H4 (cell line): ENCODE results near the gene UGT3A1. TPM values are rescaled to one million over a fixed set of nuclear protein-coding genes. Genes with fewer than 3 reads are reported as not detected.
A peak's percentile ranks its signal among the peaks of the same experiment; 100 is the strongest.
"Not testable (repeated sequence)": the region's sequence is repeated elsewhere in the genome, so short reads cannot be mapped to it uniquely, and the experiment has no call there.

Experiments used
- DNase-seq: peaks from one replicate; pipeline ENCODE4 v3.0.0-alpha.2; 2015; ENCODE audit warnings: low spot score
- total RNA-seq: library from RNA; depleted of rRNA; stranded (reverse); fragments of >200 nt; shearing (Covaris generic); gene quantifications from 2 replicates; pipeline ENCODE4 v1.2.3, GENCODE V29; 2014

Gene UGT3A1
- total RNA-seq, 1 experiment from 2014 or later: not detected

DNA sequence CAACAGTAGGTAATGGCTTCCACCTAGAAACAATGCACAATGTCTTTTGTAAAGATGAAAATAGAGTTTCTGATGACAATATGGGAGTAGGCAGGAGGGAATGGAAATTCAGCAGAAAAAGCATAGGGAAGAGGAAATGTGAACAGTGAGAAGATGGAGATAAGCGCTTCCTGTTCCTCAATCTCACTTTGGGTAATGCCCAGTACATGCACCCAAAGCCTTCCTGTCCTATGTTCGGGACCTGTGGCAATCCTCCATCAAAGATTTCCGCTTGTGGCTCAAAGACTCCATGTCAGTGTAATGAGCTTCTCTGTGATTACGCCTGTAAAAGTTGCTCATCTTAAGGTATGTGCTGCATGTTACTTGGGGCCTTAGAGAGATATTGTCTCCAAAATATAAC is 2.7 kb downstream of the UGT3A1 start:
- no peak for DNase-seq

DNA sequence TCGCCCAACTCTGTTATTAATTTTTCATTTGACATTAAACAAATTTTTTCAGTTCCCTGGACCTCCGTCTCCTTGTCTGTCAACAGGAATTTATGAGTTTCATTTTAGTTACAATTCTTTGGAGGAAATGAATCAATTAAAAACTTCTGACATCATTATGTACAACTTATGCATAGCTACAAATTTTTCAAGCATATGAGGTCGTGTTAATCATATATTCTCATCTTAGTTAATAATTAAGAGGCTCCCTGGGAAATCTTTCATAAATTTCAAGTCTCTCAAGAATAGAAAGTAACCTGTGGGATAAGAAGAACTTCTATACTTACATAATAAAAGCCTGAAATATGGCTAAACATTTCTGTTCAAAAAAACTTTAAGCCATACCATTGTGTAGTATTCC is 3.4 kb downstream of the UGT3A1 start:
- no peak for DNase-seq

DNA sequence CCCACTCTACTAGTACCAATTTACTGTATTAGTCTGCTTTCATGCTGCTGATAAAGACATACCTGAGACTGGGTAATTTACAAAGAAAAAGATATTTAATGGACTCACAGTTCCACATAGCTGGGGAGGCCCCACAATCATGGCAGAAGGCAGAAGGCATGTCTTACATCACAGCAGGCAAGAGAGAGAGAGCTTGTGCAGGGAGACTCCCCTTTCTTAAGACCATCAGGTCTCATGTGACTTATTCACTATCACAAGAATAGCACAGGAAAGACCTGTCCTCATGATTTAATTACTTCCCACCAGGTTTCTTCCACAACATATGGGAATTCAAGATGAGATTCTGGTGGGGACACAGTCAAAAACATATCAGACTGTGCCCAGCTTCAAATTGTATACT is 11.5 kb downstream of the UGT3A1 start:
- no peak for DNase-seq

DNA sequence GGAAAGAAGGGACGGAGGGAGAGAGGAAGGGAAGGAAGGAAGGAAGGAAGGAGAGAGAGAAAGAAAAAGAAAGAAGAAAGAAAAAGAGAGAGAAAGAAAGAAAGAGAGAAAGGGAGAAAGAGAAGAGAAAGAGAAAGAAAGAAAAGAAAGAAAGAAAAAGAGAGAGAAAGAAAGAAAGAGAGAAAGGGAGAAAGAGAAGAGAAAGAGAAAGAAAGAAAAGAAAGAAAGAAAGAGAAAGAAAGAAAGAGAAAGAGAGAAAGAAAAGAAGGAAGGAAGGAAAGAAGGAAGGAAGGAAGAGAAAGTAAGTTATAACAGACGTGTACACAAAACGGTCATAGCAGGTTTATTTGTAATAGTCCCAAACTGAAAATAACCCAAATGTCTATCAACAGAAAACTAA is 14.3 kb downstream of the UGT3A1 start:
- DNase-seq: not testable (repeated sequence)

DNA sequence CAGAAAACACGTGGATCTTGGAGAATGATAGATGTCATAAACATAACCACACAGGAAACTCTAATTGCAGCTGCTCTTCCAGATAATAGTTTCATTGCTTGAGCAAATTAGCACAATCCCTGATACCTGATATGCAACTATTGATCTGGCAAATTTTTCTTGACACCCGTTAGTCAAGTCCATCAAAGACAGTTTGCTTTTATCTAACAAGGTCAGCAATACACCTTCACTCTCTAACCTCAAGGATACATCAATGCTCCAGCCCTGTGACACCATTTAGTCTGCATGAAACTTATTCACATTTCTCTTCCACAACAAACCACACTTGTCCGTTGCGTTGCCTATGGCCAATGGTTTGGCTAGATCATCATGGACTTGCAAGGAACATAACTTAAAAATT is 16.6 kb downstream of the UGT3A1 start:
- no peak for DNase-seq

DNA sequence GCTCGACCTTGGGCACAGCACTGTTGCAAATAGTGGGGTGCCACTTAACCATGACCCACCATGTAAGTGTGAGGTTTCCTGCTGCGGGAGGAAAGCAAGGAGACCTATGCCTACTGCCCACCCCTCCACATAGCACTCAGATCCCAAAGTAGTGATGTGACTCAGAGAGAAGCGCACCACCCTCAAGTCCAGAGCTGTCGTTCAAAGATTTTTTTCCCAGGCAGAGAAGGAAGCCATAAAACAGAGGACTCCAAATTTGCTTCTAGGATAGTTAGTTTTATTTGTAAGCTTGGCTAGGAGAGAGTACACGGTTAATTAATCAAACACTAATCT is 19.3 kb downstream of the UGT3A1 start:
- no peak for DNase-seq

DNA sequence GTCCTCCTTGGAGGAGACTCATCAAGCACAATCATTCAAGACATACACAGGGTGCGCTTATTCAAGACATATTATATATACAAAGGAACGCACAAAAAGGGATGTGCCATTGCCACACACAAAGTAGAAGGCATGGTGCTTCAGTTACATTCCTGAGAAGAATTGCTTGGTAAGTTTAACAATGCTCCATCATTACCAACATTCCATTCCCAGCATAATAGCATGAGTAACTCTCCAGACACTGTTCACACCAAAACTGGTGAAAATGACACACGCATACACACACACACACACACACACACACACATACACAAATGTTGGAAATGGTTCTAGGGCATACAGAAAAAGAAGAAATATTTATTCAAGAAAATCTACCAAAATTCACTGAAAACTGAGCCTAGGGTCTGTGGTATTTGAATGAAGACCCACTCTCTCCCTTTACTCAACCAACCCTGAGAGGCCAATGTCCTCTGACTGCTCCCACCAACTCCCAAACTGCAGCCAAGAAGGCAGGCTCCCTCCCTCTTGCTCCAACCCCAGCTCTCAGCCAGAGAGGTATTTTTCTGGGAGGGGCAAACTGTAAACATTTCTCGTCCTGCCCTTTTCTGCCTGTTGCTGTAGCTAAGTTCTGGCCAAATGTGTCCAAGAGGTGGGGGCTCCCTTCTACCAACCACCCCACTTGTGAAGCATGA is 19.9 kb downstream of the UGT3A1 start:
- DNase-seq: no peak

DNA sequence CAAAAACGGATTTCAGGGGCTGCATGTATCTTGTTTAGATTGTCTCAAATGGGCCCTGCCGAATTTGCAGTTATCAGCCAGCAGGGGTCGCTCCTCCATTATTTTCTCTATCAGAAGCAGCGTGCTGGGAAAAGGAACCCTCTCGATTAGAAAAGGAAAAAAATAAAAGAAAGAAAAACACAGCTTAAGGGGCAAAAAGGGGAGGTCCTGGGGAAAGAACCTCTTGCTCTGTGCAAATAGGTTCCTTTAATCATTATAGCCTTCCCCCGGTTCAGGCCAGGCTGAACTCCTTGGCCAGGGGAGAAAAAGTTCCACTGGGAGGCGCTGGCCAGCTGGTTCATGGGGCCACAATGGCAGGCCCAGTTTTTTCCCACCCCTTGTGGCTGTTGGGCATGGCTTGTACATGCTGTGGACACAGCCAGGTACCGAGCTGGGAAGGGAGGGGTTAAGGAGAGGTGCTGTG is 27.8 kb downstream of the UGT3A1 start:
- DNase-seq: peak; percentile 29

DNA sequence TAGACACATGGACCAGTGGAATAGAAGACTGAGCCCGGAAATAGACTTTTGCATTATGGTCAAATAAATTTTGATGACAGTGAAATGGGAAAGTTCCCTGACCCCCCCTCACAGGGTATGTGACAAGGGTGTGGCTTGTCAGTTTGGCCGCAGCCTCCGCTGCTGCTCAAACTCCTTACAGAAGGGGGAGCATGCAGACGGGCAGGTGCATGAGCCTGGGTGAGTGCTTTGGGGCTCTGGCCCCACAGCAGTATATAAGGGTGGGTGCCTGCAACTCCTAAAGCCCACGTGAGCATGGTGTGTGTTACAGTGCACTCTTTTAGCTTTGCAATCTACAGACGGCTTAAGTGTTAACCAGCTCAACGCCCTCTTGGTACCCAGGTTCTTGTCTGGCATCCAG is 30.9 kb downstream of the UGT3A1 start:
- no peak for DNase-seq

DNA sequence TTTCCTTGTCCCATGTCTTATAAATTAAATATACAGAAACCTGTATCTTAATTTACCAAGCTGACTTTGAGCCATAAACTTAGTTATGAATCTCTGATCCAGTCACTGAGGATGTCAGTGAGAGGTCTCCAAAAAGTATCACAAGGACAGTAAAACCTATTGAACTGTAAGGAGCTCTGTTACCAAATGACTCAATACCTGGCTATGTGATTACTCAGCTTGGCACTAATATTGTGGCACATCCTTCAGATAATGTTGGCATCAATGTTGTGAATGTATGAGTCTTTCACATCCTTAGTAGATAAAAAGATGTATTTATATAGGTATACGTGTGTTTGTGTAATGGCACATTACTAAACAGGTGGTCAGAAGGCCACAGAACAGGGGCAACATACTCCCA is 34.8 kb downstream of the UGT3A1 start:
- no peak for DNase-seq

DNA sequence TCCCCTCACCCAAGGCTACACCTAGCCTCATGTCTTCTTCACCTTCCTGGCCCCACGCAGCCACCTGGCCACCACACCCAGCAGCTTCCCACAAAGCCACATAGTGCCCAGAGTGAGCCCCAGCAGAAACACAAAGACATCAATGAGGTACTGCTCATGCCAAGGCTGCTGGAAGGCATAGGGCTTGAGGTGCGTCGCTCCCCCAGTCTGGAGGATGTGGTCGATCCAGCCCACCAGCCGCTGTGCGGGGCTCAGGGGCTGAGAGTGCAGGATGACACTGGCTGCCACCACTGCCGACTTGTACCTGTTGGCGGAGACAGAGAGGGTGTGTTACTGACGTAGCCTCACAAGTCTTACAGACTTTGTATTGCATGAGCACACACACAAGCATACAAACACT is 37.0 kb downstream of the UGT3A1 start:
- no peak for DNase-seq

DNA sequence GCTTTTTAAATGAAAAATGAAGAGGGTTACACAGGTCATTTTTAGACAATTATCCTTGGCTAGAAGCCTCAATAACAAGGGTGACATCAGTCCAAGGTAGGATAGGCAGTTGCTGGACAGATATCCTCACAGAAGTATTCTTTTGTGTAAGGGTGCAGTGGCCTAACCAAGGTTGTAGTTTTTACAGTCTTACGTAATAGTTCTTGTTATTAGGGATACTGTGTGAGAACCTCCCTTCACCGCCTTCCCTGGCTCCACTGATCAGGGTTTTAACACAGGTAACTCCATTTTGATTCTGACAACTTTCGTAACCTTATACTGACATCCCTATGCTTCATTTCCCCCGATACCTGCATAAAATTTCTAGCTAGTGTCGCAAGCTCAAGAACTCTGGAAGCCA is 44.1 kb downstream of the UGT3A1 start:
- DNase-seq: no peak

DNA sequence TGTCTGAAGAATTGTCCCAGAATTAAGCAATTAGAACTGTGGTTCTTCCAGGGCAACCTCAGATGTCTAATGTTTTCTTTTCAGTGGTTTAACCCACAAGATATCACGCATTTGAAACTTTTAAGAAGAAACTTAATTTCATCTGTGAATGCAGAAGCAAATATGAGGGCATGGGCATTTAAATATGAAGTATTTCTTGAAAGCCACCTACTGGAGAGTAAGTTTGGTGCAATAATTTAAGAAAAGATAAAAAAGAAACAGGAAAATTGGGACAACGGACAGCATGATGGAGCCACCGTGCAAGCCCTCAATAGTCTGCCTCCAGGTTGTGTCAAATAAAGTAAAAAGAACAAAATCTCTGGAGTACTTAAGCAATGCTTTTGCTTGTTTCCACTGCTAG is 51.6 kb downstream of the UGT3A1 start:
- DNase-seq: no peak

DNA sequence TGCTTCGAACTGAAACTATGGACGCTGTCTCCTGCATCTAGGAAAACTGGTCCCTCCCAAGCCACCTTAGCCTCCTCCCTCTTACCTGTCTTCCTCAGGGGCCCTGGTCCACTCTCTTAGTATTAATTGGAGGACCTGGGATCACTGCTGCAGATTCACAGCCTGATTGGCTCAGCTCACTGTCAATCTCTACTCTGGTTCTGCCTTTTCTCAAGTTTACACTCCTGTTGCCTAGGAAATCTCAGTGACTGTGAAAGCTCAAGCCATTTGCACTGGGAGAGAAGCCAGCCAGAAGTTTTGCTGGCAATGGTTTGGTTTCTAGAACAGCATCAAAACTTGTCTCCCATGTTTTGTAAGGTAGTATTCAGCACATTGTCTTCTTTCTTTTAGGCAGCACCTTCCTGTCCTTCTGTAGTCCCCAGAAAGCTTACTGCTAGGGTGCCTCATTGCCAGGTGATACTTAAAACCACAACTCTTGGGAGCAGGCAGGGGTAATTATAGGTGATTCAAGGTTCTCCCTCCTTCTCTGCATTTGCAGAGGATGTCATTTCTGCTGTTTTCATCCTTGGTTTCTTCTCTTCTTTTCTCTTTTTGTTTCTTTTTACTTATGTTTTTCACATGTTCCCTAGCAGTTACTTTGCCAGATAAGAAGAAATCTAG is 52.5 kb downstream of the UGT3A1 start, which contains the start of gene CAPSL:
CAPSL (minus strand) TSS at position 55 of the 660 bp plus-strand sequence. CDS start 17,502 bp downstream, outside the sequence.
- peak; percentile 81 for DNase-seq

DNA sequence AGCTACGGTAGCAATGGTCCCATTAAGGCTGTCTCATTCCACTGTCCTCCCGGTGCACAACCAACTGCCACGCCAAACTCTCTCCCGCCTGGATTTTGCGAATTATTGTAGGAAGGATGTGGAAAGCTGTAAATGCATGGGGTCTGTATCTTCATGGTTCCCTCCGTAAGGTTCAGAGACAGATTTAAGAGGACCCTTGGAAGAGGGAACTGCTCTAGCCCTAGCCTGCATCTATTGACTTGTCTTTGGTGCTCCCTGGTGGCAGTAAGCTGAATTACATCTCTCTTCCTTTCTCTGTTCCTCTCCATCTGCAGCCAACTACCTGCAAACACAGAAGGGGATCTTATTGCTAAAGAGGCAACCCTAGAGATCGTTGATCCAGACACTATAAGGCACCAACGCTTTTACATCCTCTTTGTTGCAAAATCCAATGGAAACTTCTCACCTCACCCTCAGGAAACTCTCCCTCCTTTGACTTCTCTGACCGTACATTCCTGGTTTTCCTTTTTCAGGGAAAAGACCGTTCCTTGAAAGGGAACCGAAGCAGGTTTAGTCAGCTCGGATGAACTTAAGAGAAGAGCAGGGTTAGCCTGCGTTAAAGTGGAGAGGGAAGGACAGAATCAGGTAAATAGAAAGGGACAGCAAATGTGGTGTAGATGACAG is 64.7 kb downstream of the UGT3A1 start:
- DNase-seq: peak; percentile 65

DNA sequence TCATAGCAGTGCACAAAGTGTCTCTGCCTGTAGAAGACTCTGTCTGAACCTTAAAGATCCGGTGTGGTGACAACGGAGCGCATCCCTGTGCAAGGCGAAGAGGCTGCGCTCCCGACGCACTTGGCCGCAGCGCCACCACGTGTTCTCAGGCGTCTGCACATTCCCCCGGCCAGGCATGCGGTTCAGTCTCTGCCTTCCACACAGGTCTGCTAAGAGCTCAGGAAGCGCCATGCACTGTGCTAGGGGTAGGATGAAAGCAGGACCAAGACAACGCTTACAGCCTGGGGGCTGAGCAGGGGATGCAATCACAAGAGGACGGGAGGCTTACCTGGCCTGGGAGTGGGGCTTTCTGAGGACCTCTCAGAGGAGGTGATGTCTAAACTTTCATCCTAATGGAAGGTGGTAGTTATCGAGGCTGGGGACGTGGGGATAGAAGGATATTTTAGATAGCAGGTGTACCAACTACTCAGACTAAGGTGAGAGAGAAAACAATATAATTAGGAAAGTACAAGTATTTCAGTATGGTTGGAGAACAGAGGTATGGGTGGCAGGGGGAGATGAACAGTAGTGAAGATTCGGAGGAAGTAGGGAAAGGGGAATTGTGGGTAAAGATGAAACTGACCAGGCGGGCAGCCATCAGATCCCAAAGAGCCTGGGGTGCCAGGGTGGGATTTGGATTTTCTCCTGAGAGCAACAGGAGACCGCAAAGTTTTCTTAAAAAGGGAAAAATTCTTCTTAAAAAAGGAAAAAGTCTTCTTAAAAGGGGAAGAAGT is 66.1 kb downstream of the UGT3A1 start:
- DNase-seq: peak; percentile 74

DNA sequence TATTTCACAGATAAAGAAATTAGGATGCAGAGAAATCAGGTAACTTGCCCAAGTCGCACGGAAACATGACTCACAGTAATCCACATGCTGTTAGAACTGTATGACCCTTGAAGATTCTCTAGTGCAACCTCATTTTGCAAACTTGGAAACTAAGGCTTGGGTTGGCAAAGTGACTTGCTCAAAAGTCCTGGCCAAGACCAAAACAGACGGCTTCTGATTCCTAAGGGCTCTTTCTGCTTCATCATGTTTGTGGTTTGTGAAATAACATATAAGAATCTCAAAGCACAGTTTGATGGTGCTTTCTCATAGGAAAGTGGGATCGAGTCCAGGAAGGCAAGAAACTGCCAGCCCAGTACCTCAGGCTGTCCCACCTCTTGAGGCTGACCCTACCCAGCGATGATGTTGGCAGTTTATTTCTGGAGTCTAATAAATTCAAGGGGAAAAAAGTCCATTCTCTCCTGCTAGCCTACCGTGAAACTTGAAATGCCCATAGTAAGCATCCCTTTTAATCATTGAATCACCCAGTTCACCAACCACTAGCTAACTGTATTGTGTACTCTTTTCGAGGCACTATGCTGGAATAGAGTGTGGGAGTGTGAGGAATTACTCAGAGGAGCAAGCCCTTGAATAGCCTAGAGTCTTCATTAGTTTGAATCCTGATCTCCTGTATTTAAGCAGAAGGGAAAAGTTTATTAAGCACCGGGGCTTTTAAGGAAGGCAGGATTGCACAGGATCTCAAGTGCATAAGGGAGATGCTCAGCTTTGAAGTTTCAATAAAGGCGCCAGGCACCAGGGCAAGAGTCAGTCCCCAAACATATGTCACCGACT is 66.9 kb downstream of the UGT3A1 start:
- DNase-seq: peak; percentile 46

DNA sequence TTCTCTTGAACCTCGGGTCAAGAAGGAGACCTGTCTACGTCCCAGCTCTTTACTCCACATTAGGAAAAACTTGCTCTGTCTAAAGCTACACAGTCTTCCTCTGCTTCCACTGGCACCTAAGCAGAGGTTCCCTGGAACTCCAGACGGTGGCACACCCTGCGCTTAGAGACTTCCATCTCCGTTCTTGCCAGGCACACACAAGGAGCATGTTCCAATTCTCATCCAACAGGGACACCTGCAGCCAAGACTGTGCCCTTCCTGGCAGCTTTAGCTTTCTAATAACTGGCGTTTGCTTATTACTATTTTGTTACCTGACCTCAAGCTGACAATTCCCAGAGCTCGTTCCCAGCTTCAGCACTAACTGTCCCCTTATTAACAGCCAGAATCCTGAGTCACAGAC is 68.7 kb downstream of the UGT3A1 start:
- DNase-seq: no peak

DNA sequence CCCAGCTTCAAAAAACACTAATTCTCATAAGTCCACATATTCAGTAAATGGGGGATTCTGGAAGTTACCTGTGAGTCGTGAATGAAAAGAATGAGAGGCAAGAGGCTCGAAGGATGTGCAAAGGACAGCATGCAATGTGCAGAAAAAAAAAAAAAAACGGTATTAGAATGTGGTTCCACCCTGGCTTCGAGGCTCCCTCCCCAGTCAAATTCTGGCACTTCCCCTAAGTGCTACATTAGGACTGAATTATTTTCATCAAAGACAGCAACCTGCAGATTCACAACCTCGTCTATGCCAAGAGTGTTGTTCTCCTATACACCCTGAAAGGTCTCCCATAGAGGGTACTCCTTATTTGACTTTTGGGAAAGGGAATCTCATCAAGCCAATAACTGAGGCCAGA is 69.3 kb downstream of the UGT3A1 start:
- no peak for DNase-seq

DNA sequence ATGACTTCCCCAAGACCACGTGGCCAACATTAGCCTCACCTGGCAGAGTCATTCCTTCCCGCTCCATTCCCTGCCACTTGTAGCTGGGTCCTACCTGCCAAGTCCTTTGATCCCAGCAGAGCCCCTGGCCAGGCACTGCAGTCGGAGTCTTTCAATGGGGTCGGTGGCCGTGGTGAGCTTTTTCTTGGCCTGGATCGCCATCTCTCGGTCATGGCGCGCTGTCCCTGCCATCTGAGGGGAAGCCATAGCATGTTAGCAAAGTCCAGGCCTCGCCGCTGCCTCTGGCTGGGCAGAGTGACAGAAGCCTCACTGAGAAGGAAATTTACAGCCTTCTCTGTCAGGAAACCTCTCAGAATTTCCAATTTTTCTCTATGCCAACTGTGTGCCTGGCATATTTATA is 70.3 kb downstream of the UGT3A1 start:
- no peak for DNase-seq

DNA sequence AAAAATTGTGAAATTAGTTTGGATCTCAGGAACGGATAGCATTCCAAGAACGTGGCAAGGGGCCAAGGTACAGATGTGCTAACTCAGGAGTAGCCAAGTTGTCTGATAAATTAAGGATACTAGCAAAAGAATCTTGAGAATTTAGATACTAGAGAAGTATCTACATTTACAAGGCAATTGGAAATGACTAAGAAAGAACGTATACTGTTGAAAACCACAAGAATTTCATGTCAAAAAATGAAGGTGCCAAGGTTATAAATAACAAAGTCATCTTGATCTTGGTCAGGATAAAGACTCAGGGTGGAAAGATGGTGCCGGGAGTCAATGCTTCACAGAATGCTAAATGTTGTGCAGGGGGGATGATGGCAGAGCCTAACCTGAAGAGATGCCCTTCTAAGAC is 72.0 kb downstream of the UGT3A1 start:
- no peak for DNase-seq
